HepG2 (cell line): ENCODE results near the gene LCAT. TPM values are rescaled to one million over a fixed set of nuclear protein-coding genes. Genes with fewer than 3 reads are reported as not detected.

Experiments used
- CBFB ChIP-seq: sonication (generic); formaldehyde crosslinking; IDR thresholded peaks from 2 replicates; pipeline ENCODE4 v1.4.0; 2020; ENCODE audit warnings: missing genetic modification reagents
- CENPT ChIP-seq: sonication (generic); formaldehyde crosslinking; IDR thresholded peaks from 2 replicates; pipeline ENCODE4 v1.8.0; 2022; ENCODE audit warnings: low read depth, mild to moderate bottlenecking, moderate library complexity, missing genetic modification reagents
- CREM ChIP-seq, 2 experiments: sonication (generic) in 1 of 2; formaldehyde crosslinking in 1 of 2; IDR thresholded peaks; 2 replicates each; pipeline versions ENCODE4 v1.4.0 to v1.6.1; 2016 to 2020; ENCODE audit warnings: antibody characterized with exemption in 1 of 2, mild to moderate bottlenecking in 1 of 2, missing genetic modification reagents in 1 of 2
- DNMT1 ChIP-seq: sonication (generic); formaldehyde crosslinking; IDR thresholded peaks from 2 replicates; pipeline ENCODE4 v1.5.1; 2020; ENCODE audit warnings: mild to moderate bottlenecking, missing genetic modification reagents
- ERF ChIP-seq: IDR thresholded peaks from 2 replicates; pipeline ENCODE4 v1.6.1; 2018; ENCODE audit warnings: missing biosample characterization, missing genetic modification reagents
- GATA4 ChIP-seq: sonication (generic); IDR thresholded peaks from 2 replicates; pipeline ENCODE4 v1.6.1; 2016; ENCODE audit warnings: antibody characterized with exemption, low read depth, borderline replicate concordance
- HBP1 ChIP-seq: IDR thresholded peaks from 2 replicates; pipeline ENCODE4 v1.6.1; 2016; ENCODE audit warnings: low read depth, control low read depth
- MIER3 ChIP-seq: IDR thresholded peaks from 2 replicates; pipeline ENCODE4 v1.6.1; 2016; ENCODE audit warnings: missing compliant biosample characterization, borderline replicate concordance
- PAXIP1 ChIP-seq: sonication (generic); formaldehyde crosslinking; conservative IDR thresholded peaks from 2 replicates; pipeline ENCODE4 v1.4.0; 2020; ENCODE audit warnings: mild to moderate bottlenecking, missing genetic modification reagents, moderate library complexity
- RBFOX2 ChIP-seq: fragments of 200-400 bp; formaldehyde crosslinking; IDR thresholded peaks from 2 replicates; pipeline ENCODE4 v1.6.1; 2017; ENCODE audit warnings: low read depth, mild to moderate bottlenecking, low read length
- RFXANK ChIP-seq: IDR thresholded peaks from 2 replicates; pipeline ENCODE4 v1.6.1; 2016
- SALL2 ChIP-seq: sonication (generic); formaldehyde crosslinking; IDR thresholded peaks from 2 replicates; pipeline ENCODE4 v1.8.1; 2023; ENCODE audit warnings: mild to moderate bottlenecking, missing genetic modification reagents, inconsistent platforms
- SMYD3 ChIP-seq: sonication (generic); formaldehyde crosslinking; IDR thresholded peaks from 2 replicates; pipeline ENCODE4 v1.8.1; 2023; ENCODE audit warnings: mild to moderate bottlenecking, missing genetic modification reagents
- STAG1 ChIP-seq: sonication (generic); formaldehyde crosslinking; IDR thresholded peaks from 2 replicates; pipeline ENCODE4 v1.4.0; 2020; ENCODE audit warnings: missing genetic modification reagents
- STAT5B ChIP-seq: sonication (generic); formaldehyde crosslinking; IDR thresholded peaks from 2 replicates; pipeline ENCODE4 v1.4.0; 2020; ENCODE audit warnings: missing genetic modification reagents
- ZBTB25 ChIP-seq: IDR thresholded peaks from 2 replicates; pipeline ENCODE4 v1.6.1; 2018; ENCODE audit warnings: missing genetic modification reagents
- ZBTB7A ChIP-seq: sonication (generic); formaldehyde crosslinking; IDR thresholded peaks from 2 replicates; pipeline ENCODE4 v1.8.0; 2022; ENCODE audit warnings: mild to moderate bottlenecking, missing genetic modification reagents
- ZFP82 ChIP-seq: sonication (generic); formaldehyde crosslinking; IDR thresholded peaks from 2 replicates; pipeline ENCODE4 v1.5.1; 2020; ENCODE audit warnings: mild to moderate bottlenecking, missing genetic modification reagents, borderline replicate concordance
- ZNF326 ChIP-seq: sonication (generic); formaldehyde crosslinking; IDR thresholded peaks from 2 replicates; pipeline ENCODE4 v1.4.0; 2020; ENCODE audit warnings: missing genetic modification reagents, borderline replicate concordance
- ZNF430 ChIP-seq: sonication (generic); formaldehyde crosslinking; IDR thresholded peaks from 2 replicates; pipeline ENCODE4 v1.9.0; 2021; ENCODE audit warnings: mild to moderate bottlenecking, missing genetic modification reagents
- ZNF720 ChIP-seq: sonication (generic); formaldehyde crosslinking; IDR thresholded peaks from 2 replicates; pipeline ENCODE4 v1.4.0; 2020; ENCODE audit warnings: missing genetic modification reagents
- ZNF773 ChIP-seq: sonication (generic); formaldehyde crosslinking; IDR thresholded peaks from 2 replicates; pipeline ENCODE4 v1.4.0; 2020; ENCODE audit warnings: missing genetic modification reagents, borderline replicate concordance
- polyA plus RNA-seq, 8 experiments: library from polyadenylated mRNA; depleted of rRNA in 3 of 8; stranded (reverse) in 7 of 8; unstranded in 1 of 8; fragments of >200 nt; fragmentation: Illumina TruSeq in 4 of 8; extraction: Trizol in 4 of 8; gene quantifications; 2 replicates each; pipeline versions ENCODE4 v1.2.1 to v1.2.3, GENCODE V29; 2011 to 2016; ENCODE audit warnings: low read depth in 4 of 8, missing spikeins in 1 of 8, mixed read lengths in 1 of 8; ENCODE audit not compliant: insufficient read depth in 1 of 8
- total RNA-seq, 5 experiments: library from RNA; depleted of rRNA; stranded (reverse); fragments of >200 nt; fragmentation: Illumina TruSeq; extraction: Trizol; gene quantifications; 2 replicates each; pipeline ENCODE4 v1.2.3, GENCODE V29; 2016; ENCODE audit warnings: low read depth in 1 of 5

LCAT gene
- total and polyA plus RNA-seq, 2 of the 13 experiments (the other 11 are each of a cell fraction or from before 2014, with no cell fraction given): 36.1 to 38.9 TPM

GRCh38 chr16:67892899-67893742, 50.8 kb downstream of the LCAT start, which contains the start of gene PSKH1 (continued):
- TF ChIP-seq ZNF720 (CRISPR knock-in tag) (no peak), DNMT1 (0 out of 2 replicates have a peak, but pooled peaks have one; percentile 52), ZNF430 (CRISPR knock-in tag) (0 out of 2 replicates have a peak, but pooled peaks have one; percentile 27), ZBTB7A (CRISPR knock-in tag) (0 out of 2 replicates have a peak, but pooled peaks have one; percentile 49), ZFP82 (CRISPR knock-in tag) (peak; percentile 60; the same call in 1 of the 2 replicates), STAT5B (CRISPR knock-in tag) (no peak), CBFB (CRISPR knock-in tag) (0 out of 2 replicates have a peak, but pooled peaks have one; percentile 13), MIER3 (CRISPR knock-in tag) (no peak), ZBTB25 (CRISPR knock-in tag) (no peak), SALL2 (0 out of 2 replicates have a peak, but pooled peaks have one; percentile 65), RBFOX2 (peak; percentile 94), CENPT (CRISPR knock-in tag) (peak; percentile 62; the same call in 1 of the 2 replicates), STAG1 (CRISPR knock-in tag) (0 out of 2 replicates have a peak, but pooled peaks have one; percentile 13), ZNF773 (peak; percentile 84; the same call in 1 of the 2 replicates), HBP1 (no peak; the same call in 1 of the 2 replicates), ZNF326 (CRISPR knock-in tag) (no peak), GATA4 (peak; percentile 17; the same call in 1 of the 2 replicates), CREM (IDR thresholded peaks at IDR 0.05) (peak; percentile 94), CREM (CRISPR knock-in tag; IDR thresholded peaks at IDR 0.05) (peak; percentile 81), ERF (CRISPR knock-in tag) (peak; percentile 22), PAXIP1 (CRISPR knock-in tag) (no peak), SMYD3 (CRISPR knock-in tag) (no peak), RFXANK (CRISPR knock-in tag) (no peak)
